OCI-LY7 (cell line): ENCODE measurements around the gene SAMD13. TPM values are rescaled to one million over a fixed set of nuclear protein-coding genes. Genes with fewer than 3 reads are reported as not detected.
A peak's percentile ranks its signal among the peaks of the same experiment; 100 is the strongest.

ENCODE experiments used
- BruUV-seq: library from RNA; stranded (reverse); fragments of 400-500 nt; replicated peaks from 2 replicates; lab custom pipeline; 2021; lab: Mats Ljungman, UMichigan
- CTCF ChIA-PET: fragments of 300-600 bp; sonication (Branson Sonifier 250); formaldehyde crosslinking; loops from one replicate; lab custom pipeline; 2022; ENCODE audit warnings: antibody characterized with exemption; ENCODE audit not compliant: unreplicated experiment; lab: Charles Lee
- POLR2A ChIA-PET: fragments of 300-600 bp; sonication (Branson Sonifier 250); formaldehyde crosslinking; loops from one replicate; lab custom pipeline; 2022; ENCODE audit warnings: antibody characterized with exemption; lab: Charles Lee
- DNase-seq: peaks from one replicate; pipeline ENCODE4 v3.0.0-alpha.2; 2015; ENCODE audit warnings: low spot score
- H2AFZ ChIP-seq: fragments of 200-600 bp; sonication (generic), shearing (Covaris generic); 2 replicates; pipeline ENCODE4 v1.6.1; 2014; ENCODE audit warnings: mild to moderate bottlenecking, antibody characterized with exemption, low read length, moderate library complexity
- H3K27ac ChIP-seq: fragments of 200-600 bp; sonication (generic); 2 replicates; pipeline ENCODE4 v1.5.1; 2014; ENCODE audit warnings: mixed run types, low read depth, mild to moderate bottlenecking, moderate library complexity, low read length, inconsistent platforms; ENCODE audit not compliant: poor library complexity, severe bottlenecking
- H3K36me3 ChIP-seq: fragments of 200-600 bp; sonication (generic); 2 replicates; pipeline ENCODE4 v1.6.1; 2014; ENCODE audit warnings: mild to moderate bottlenecking, antibody characterized with exemption, low read length, moderate library complexity, mixed read lengths; ENCODE audit not compliant: insufficient read depth
- H3K4me1 ChIP-seq: fragments of 200-600 bp; sonication (generic); 2 replicates; pipeline ENCODE4 v1.5.1; 2014; ENCODE audit warnings: mild to moderate bottlenecking, low read length; ENCODE audit not compliant: insufficient read depth, poor library complexity, severe bottlenecking
- H3K4me2 ChIP-seq: fragments of 200-600 bp; sonication (generic); 2 replicates; pipeline ENCODE4 v1.6.1; 2014; ENCODE audit warnings: mild to moderate bottlenecking, low read length
- H3K4me3 ChIP-seq: fragments of 200-600 bp; sonication (generic); 2 replicates; pipeline ENCODE4 v1.5.1; 2014; ENCODE audit warnings: mild to moderate bottlenecking, low read depth, low read length; ENCODE audit not compliant: poor library complexity, severe bottlenecking
- H3K79me2 ChIP-seq: fragments of 200-600 bp; sonication (generic); 2 replicates; pipeline ENCODE4 v1.6.1; 2016; ENCODE audit warnings: low read depth, mild to moderate bottlenecking, low read length, moderate library complexity, mixed read lengths; ENCODE audit not compliant: insufficient read depth
- H3K9me2 ChIP-seq: fragments of 200-600 bp; sonication (generic); 2 replicates; pipeline ENCODE4 v1.6.1; 2016; ENCODE audit warnings: mild to moderate bottlenecking, low read length, mixed read lengths; ENCODE audit not compliant: insufficient read depth
- H3K9me3 ChIP-seq: fragments of 200-600 bp; sonication (generic); 2 replicates; pipeline ENCODE4 v1.6.1; 2014; ENCODE audit warnings: mild to moderate bottlenecking, mixed run types, low read length, mixed read lengths
- H4K20me1 ChIP-seq: fragments of 200-600 bp; sonication (generic); 2 replicates; pipeline ENCODE4 v1.6.1; 2014; ENCODE audit warnings: mild to moderate bottlenecking, antibody characterized with exemption, low read length, moderate library complexity, mixed read lengths; ENCODE audit not compliant: insufficient read depth
- CTCF ChIP-seq: fragments of 200-600 bp; sonication (generic); conservative IDR thresholded peaks from 2 replicates; pipeline ENCODE4 v1.5.1; 2014; ENCODE audit warnings: mild to moderate bottlenecking, antibody characterized with exemption, low read length, moderate library complexity, mixed read lengths
- EZH2phosphoT487 ChIP-seq: fragments of 200-600 bp; sonication (generic); IDR thresholded peaks from 2 replicates; pipeline ENCODE4 v1.6.1; 2018; ENCODE audit warnings: low read depth, borderline replicate concordance, mild to moderate bottlenecking, mixed run types, antibody characterized with exemption, low read length, moderate library complexity, mixed read lengths
- intact Hi-C: fragments of 100-400 bp; cut with micrococcal nuclease; formaldehyde crosslinking; loops from one replicate; pipeline ENCODE4 v1.10.0; 2022; ENCODE audit not compliant: unreplicated experiment
- total RNA-seq, 2 experiments: library from RNA; depleted of rRNA in 1 of 2; stranded (reverse); fragments of >200 nt in 1 of 2; shearing (Covaris generic) in 1 of 2; gene quantifications; 2 replicates each; pipeline ENCODE4 v1.2.3, GENCODE V29; 2014 to 2022

SAMD13 gene
- total RNA-seq, 2 experiments from 2014 or later = 5.4 to 5.7 TPM

- intact Hi-C loops = no loop called here
- no peak overlapping the region for H3K4me3 ChIP-seq
- peaks cover 13% of the 10 kb centered on the region for H3K4me1 ChIP-seq
- no peaks in the 10 kb centered on the region for H3K79me2 ChIP-seq
- TF ChIP-seq EZH2phosphoT487 = no peak
- no peak for TF ChIP-seq CTCF
- no peaks in the 10 kb centered on the region for H3K9me2 ChIP-seq
- BruUV-seq = no TSS peak
- no peak overlapping the region for H3K4me2 ChIP-seq
- ChIA-PET POLR2A (interaction anchor here (1.0 kb wide), 2 partner anchors 35 to 123 kb away, joined by 3 to 5 read pairs; partner anchors contain the start of genes PRKACB and SAMD13), CTCF (no interaction called here)
- H3K9me3 ChIP-seq = no peaks in the 10 kb centered on the region
- no peak overlapping the region for H3K27ac ChIP-seq
- no peaks in the 10 kb centered on the region for H4K20me1 ChIP-seq
- H2AFZ ChIP-seq = no peak overlapping the region
- no peak for DNase-seq
- H3K36me3 ChIP-seq = no peaks in the 10 kb centered on the region
Measured at GRCh38 chr1:84266748-84267147, 34.8 kb upstream of the SAMD13 start.

GRCh38 chr1:84267476-84267875 lies 34.0 kb upstream of the SAMD13 start:
- Histone ChIP-seq H3K4me1 (peaks cover 20% of the 10 kb centered on the region), H3K9me3 (no peaks in the 10 kb centered on the region), H3K79me2 (no peaks in the 10 kb centered on the region), H3K27ac (no peak overlapping the region), H2AFZ (no peak overlapping the region), H3K36me3 (no peaks in the 10 kb centered on the region), H3K9me2 (no peaks in the 10 kb centered on the region), H3K4me3 (no peak overlapping the region), H4K20me1 (no peaks in the 10 kb centered on the region), H3K4me2 (no peak overlapping the region)
- intact Hi-C loops = no loop called here
- ChIA-PET CTCF (no interaction called here), POLR2A (interaction anchor here (0.9 kb wide), 1 partner anchor 35 kb away, joined by 3 read pairs; no protein-coding TSS in a partner anchor)
- TF ChIP-seq CTCF = no peak
- no TSS peak for BruUV-seq
- DNase-seq = peak; percentile 7

GRCh38 chr1:84268346-84268745 lies 33.2 kb upstream of the SAMD13 start:
- H3K4me2 ChIP-seq = no peak overlapping the region
- no peaks in the 10 kb centered on the region; the same call in 1 of the 2 replicates for H3K36me3 ChIP-seq
- no peak overlapping the region for H3K27ac ChIP-seq
- no peaks in the 10 kb centered on the region for H3K9me2 ChIP-seq
- H3K79me2 ChIP-seq = no peaks in the 10 kb centered on the region
- ChIA-PET CTCF (no interaction called here), POLR2A (interaction anchor here (0.7 to 1.1 kb wide), 4 partner anchors 11 to 34 kb away, joined by 3 to 4 read pairs (median 3); partner anchors contain the start of gene SAMD13)
- DNase-seq = no peak
- H3K9me3 ChIP-seq = no peaks in the 10 kb centered on the region; the same call in 1 of the 2 replicates
- no peaks in the 10 kb centered on the region for H4K20me1 ChIP-seq
- no peak overlapping the region for H2AFZ ChIP-seq
- intact Hi-C loops = no loop called here
- BruUV-seq = no TSS peak
- TF ChIP-seq EZH2phosphoT487 (no peak), CTCF (no peak)
- no peak overlapping the region for H3K4me3 ChIP-seq
- H3K4me1 ChIP-seq = peaks cover 29% of the 10 kb centered on the region
